Astrocyte (in vitro differentiated cells and primary cell): Measurements from ENCODE around the gene CTTNBP2.

Experiments used
- CTCF ChIP-seq: IDR thresholded peaks from 2 replicates; pipeline ENCODE4 v1.5.1; 2011; ENCODE audit warnings: low read depth, mild to moderate bottlenecking, inconsistent platforms, low read length, moderate library complexity; ENCODE audit not compliant: insufficient read depth
- EZH2 ChIP-seq: IDR thresholded peaks from 2 replicates; pipeline ENCODE4 v1.6.1; 2012; ENCODE audit warnings: mild to moderate bottlenecking, low read length, inconsistent platforms; ENCODE audit not compliant: insufficient read depth

GRCh38 chr7:117835016-117835664, 38.1 kb downstream of the CTTNBP2 start:
- TF ChIP-seq CTCF, result no peak
- no peak for TF ChIP-seq EZH2
